Ammon's horn (tissue), 1 donor: ENCODE results near the gene SLC1A2.
A peak's percentile ranks its signal among the peaks of the same experiment; 100 is the strongest.

ENCODE experiments used
- DNase-seq: peaks from one replicate; pipeline ENCODE4 v3.0.0-alpha.2; 2016; ENCODE audit warnings: low spot score

The SLC1A2 gene

DNA sequence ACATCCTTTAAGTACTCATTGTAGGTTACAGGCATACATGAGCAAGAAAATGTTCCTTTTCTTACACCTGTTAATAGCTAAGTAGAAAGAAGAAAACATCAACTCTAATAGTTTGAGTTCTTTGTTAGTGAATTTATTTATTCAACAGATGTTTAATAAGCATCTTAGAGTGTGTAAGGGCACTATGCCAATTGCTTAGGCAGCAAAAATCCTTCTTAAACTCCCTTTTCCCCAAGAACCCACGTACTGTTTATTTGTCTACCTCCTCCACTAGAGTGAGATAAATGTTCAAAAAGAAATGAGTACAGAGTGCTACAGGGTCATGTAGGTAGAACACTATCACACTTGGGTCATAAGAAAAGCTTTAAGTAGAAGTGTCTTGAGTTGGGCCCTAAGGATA is 149.0 kb downstream of the SLC1A2 start:
- DNase-seq, result no peak

DNA sequence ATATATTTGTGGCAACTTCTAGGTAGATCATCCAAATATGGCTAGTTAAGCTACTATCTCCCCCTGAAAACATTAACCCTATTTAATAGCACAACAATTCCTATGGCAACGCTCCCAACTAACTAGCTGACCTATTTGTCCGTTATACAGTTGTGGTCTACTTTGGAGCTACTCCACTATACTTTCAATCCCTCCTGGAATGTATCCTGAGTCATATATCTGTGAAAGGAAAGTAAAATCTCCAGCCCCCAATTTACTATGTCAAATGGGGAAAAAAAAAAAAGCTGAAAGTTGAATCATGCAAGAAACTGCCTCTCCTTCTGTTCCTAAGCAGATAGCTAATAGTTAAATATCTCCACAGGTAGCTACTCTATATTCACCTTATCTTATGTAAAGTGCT is 151.9 kb downstream of the SLC1A2 start:
- no peak for DNase-seq

- no peak for DNase-seq
These were observed 153.5 kb downstream of the SLC1A2 start for GRCh38 chr11:35265755-35266454.

DNA sequence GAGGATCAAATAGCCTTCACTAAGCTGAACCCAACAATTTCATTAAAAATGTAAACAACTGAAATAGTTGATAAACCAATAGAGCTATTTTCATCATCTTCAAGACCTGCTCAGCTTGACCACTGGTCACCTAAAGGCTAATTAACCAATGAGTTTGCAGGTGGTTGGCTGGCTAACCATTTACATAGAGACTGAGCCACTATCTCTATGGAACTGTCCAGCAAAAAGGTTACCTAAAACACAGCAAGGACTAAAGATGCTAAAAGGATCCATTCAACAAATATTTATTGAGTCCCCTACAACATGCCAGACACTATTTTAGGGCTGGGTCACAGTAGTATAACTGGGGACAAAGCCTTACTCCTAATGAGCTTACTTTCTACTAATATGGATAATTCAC is 156.6 kb downstream of the SLC1A2 start:
- DNase-seq, result no peak

GRCh38 chr11:35262056-35262455 is 157.3 kb downstream of the SLC1A2 start:
- DNase-seq, result peak; percentile 38

- no peak for DNase-seq
These were observed 158.2 kb downstream of the SLC1A2 start for GRCh38 chr11:35261197-35261596.

DNA sequence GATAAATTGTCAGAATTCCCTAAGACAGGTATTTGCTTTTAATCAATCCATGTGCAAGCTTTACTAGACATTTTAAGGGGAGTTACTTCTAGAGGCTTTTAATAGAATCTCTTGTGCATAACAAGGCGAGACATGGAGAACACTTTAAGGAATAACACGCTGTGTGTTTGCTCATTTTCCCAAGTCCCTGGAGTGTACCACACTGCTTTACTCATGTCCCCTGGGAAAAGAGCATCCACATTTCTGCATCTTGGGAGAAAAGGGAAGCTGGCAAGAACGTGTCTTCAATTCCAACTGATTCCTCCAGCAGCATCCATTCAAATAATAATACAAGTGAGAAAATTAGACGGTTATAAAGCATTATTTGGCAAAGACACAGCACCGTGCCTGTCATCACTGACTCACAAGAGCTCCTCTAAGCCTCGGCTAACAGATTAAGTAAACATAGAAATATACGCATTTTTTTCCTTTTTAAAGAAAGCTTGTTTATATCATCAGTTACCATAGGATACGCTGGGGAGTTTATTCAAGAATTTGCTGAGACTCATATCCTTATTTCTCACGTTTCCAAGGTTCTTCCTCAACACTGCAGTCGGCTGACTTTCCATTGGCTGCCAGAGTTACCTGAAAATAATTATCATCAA is 158.9 kb downstream of the SLC1A2 start:
- no peak for DNase-seq

- no peak for DNase-seq
These were observed 159.8 kb downstream of the SLC1A2 start for GRCh38 chr11:35259529-35259928.

GRCh38 chr11:35257281-35257680 is 162.1 kb downstream of the SLC1A2 start:
- DNase-seq, result no peak

GRCh38 chr11:35256296-35256695 is 163.1 kb downstream of the SLC1A2 start:
- DNase-seq, result peak; percentile 34

DNA sequence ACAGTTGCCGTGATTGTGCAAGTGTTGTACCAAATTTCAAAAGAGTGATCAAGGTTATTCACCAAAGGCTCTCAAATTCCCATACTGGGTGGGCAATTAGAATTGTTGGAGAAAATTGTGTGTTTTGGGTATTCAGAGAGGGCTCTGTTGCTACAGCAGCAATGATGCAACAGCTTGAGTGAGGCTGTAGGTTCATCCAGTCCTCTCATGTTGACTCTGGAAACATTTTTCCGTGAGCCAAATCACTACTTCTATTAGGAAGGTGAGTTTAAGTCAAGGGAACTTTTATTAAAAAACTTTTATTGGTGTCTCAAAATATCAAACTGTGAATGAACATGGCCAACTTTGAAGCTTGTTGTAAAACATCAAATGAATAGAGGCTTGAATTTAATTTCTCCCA is 163.8 kb downstream of the SLC1A2 start:
- DNase-seq, result no peak

DNA sequence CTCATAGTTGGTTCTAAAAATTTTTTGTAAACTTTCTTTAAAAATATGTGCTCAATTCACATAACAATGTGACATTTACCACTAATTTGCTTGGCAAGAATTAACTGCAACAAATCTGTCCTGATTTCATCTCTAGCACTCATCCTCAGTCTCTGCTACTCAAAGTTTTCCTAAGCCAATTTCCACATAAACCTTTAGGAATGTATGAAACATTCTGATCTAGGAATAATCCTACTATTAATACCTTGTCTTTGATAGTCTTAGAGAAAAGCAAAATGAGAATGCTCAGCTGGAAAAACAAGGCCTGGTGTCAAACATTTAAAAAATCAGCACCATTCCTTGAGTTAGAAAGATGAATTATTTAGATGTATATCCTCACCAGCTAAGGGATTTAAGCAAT is 166.1 kb downstream of the SLC1A2 start:
- no peak for DNase-seq

GRCh38 chr11:35250621-35251020 is 168.7 kb downstream of the SLC1A2 start:
- peak; percentile 16 for DNase-seq

DNA sequence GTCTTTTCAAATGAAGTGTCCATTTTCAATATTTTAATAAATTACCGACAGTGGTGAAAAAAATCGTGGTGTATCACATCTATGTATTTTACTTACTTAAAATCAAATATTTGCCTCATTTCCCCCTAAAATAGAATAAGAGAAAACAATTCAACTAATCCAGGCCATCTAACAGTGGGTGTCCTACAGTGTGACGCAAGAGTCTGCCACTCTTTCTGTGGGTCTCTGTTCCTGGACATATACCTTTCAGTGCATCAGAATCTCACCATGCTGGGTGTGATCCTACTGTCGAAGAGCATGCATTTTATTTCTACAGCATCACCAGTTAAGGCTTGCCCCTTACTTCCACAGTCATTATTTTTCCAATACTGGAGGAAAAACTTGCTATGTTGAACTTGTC is 169.2 kb downstream of the SLC1A2 start:
- DNase-seq, result no peak

- no peak for DNase-seq
These were observed 170.6 kb downstream of the SLC1A2 start for GRCh38 chr11:35248558-35249323.

DNA sequence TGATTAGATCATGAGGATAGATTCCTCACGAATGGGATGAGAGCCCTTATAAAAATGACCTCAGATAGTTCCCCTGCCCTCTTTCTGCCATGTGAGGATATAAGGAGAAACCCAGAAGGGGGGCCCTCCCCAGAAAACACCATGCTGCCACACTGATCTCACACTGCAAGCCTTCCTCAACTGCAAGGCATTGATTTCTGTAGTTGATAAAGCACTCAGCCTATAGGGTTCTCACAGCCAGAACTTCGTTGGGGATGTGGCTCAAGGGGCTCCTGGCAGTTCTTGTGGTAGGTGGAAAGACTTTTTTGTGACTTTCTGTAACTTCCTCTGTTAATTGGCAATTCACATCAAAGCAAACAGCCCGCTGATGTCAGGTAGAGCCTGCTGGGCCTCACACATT is 171.5 kb downstream of the SLC1A2 start:
- DNase-seq, result no peak

DNA sequence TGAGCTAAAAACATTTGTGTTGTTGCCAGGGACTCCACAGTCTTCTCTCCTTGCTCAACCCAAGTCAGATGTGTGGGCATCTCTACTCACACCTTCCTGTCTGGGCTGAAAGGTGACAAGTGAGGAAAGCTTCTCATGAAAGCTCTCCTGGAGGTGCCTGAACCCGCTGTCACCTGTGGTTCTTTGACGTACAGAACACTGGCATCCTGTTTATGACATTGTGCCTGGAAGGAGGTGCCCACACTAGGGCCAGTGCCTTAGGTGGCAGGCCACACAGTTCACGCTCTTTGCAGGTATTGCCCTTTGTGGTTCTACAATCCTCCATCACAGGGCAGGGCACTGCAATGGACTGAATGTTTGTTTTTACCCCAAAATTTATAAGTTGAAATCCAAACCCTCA is 171.9 kb downstream of the SLC1A2 start:
- DNase-seq, result no peak

GRCh38 chr11:35246745-35247144 is 172.6 kb downstream of the SLC1A2 start:
- DNase-seq, result no peak

DNA sequence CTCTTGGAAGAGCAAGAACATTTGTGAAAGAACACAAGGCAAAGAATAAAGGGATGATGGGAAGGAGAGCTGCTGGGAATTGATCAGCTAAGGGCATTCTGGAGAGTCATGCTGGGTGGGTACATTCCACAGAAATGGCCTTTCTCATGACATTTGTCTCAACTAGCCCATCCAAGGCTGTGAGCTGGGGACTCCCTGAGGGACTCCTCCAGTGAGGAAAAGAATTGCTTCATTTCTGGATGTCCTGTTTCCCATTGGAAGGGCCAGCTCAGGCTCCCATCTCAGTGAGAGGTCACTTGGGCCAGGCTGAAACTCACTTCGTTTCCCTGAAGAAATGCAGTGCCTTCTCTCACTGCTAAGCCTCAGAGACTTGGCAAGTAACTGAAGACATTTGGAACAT is 173.6 kb downstream of the SLC1A2 start:
- no peak for DNase-seq

DNA sequence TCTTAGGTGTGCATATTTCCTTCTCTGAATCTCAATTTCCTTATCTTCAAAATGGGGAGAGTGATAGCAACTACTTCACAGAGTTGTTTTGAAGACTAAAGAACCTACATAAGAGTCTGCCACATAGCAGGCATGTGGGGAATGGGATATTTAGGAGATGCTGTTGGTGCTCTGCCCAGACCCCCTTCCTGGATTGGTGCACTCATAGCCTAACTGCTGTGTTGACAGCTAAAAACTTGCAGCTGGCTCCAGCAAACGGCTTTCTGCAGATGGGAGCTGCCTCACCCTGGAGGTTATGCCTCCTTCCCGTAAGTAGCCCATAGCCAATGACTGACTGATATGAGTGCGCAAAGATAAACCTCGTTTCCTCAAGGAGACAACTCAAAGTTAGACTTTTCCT is 174.3 kb downstream of the SLC1A2 start:
- DNase-seq, result no peak

DNA sequence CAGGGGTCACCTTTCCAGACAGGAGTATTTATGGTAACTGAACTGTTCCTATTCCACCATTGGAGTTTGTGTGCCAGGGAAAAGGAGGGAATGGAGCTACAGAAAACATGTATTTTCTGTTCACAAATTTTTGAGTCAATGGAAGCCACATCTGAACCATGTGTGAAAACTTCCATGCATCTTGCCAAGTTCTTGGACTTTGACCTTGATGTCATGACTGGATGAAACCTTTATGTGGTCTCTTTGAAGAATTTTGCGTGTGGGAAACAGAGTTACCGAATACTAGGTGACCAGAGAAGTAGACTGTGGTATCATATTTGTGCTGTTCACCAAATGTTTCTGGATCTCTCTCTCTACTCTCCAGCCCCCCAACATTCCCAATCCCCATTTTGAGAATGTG is 175.6 kb downstream of the SLC1A2 start:
- DNase-seq, result no peak

DNA sequence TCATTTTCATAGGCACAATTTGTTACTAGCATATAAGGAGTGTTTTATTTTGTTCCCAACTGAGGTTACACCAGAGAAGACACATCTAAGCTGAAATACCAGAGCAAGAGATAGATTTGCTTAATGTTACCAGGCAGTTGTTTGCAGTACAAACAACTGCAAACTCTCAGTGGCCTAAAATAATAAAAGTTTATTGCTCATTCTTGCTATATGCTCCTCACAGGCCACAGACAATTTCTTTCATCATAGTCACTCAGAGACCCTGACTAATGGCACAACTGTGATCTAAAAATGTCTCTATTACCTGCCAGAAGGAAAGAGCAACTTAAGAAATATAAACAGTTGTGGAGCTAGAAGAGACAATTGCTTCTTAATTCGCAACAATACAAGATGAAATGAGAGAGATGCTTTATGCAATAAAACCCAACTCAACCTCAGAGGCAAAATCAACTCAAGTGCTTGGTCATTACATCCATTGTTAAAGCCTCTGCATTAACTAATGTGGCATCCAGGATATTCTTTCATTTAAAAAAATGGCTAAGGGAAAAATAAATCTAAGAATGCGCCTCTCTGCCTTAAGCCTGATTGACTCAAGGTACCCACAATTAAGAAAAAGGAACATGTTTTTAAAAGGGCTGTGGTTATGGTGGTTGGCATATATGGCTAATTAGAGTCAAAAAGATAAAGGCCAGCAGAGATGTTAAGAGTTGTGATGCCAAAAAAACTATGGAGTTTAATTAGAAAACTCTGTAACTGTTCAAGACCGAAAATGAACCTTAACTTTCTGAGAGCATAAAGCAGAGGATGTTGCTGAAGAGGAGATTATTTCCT is 176.7 kb downstream of the SLC1A2 start:
- no peak for DNase-seq
